ENCODE results near the gene B3GNT7. TPM values are rescaled to one million over a fixed set of nuclear protein-coding genes. Genes with fewer than 3 reads are reported as not detected.

B3GNT7 gene
- total and polyA plus RNA-seq, 4 donors = 0.56 to 6.7 (median 3.8) TPM

DNA sequence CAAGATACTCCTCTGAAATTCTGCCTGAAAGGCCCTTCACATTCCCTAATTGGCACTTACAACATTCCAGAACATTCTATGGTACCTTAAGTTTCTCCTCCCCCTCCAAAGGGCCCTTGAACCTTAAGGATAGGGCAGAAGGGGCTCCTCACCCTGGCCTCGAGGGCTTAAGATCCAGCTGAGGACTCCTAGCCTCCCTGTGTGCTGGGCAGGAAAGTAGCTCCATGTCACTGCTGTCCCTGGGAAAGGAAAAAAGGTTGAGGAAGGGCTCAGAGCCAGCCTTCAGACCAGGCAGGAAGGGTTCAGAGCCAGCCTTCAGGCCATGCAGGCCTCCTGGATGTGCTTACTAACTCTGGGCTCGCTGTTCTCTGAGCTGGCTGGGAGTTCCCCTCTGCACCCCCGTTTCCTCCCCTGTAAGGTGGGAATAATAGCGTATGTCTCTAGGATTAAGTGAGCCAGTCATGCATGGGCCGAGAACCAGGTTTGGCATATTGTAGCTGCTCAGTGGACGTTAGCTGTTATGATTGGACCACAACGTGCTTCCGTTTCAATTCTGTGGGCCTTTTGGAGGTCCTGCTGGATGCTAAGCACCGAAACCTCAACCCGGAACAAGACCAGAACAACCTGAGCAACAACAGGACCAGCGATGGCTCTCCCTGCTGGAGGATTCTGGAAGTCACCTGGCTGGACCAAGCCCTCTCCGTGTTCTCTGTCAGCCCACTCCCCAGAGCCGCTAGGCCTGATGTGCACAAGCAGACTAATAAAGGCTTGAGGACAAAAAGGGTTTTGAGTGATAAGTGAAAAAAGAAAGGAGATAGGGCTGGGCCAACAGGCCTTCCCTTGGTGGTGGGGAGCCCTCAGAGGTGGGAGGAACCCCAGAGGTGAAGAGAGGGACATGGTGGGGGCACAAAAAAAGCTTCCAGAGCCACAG lies 1.0 kb upstream of the B3GNT7 start:
- no peaks in the 10 kb centered on the region for H3K4me1 ChIP-seq (ENCODE audit: control insufficient read depth in 1 of 2, insufficient read depth in 2 of 2, low read length in 2 of 2)
- no peak overlapping the region for H3K4me3 ChIP-seq (ENCODE audit: low read length in 2 of 2)
- H3K36me3 ChIP-seq (ENCODE audit: control insufficient read depth in 1 of 2, insufficient read depth in 2 of 2, low read length in 1 of 2) = no peaks in the 10 kb centered on the region
- no peak for DNase-seq
- H3K27me3 ChIP-seq (ENCODE audit: control insufficient read depth in 1 of 2, insufficient read depth in 2 of 2, low read length in 1 of 2) = no peaks in the 10 kb centered on the region
- WGBS, 2 donors = 70 to 75% methylated on average over 13 of the region's 13 CpGs
- intact Hi-C loops (cut with DNase I) = no loop called here
- ATAC-seq (ENCODE audit: low FRiP score) = no peak
- H3K27ac ChIP-seq (ENCODE audit: low read depth in 1 of 2, low read length in 2 of 2) = no peak overlapping the region
- H3K9me3 ChIP-seq (ENCODE audit: control insufficient read depth, low read length) = no peaks in the 10 kb centered on the region

- intact Hi-C loops (cut with DNase I) = no loop called here
- no peaks in the 10 kb centered on the region for H3K27me3 ChIP-seq (ENCODE audit: control insufficient read depth in 1 of 2, insufficient read depth in 2 of 2, low read length in 1 of 2)
- ATAC-seq (ENCODE audit: low FRiP score) (no peak), DNase-seq (no peak)
- H3K27ac ChIP-seq (ENCODE audit: low read depth in 1 of 2, low read length in 2 of 2) = peak overlapping the region in 1 of 2 donors; percentile 6
- WGBS, 2 donors = 16 to 31% methylated on average over 19 to 41 of the region's 41 CpGs
- peak overlapping the region; percentile 36 to 48 for H3K4me3 ChIP-seq (ENCODE audit: low read length in 2 of 2)
- no peaks in the 10 kb centered on the region for H3K4me1 ChIP-seq (ENCODE audit: control insufficient read depth in 1 of 2, insufficient read depth in 2 of 2, low read length in 2 of 2)
- H3K9me3 ChIP-seq (ENCODE audit: control insufficient read depth, low read length) = no peaks in the 10 kb centered on the region
- H3K36me3 ChIP-seq (ENCODE audit: control insufficient read depth in 1 of 2, insufficient read depth in 2 of 2, low read length in 1 of 2) = no peaks in the 10 kb centered on the region
Observed at GRCh38 chr2:231396058-231396821, 730 bp downstream of the B3GNT7 start.

- no peaks in the 10 kb centered on the region for H3K27me3 ChIP-seq (ENCODE audit: control insufficient read depth in 1 of 2, insufficient read depth in 2 of 2, low read length in 1 of 2)
- no peaks in the 10 kb centered on the region for H3K36me3 ChIP-seq (ENCODE audit: control insufficient read depth in 1 of 2, insufficient read depth in 2 of 2, low read length in 1 of 2)
- WGBS, 2 donors = 94 to 95% methylated on average over 20 to 22 of the region's 22 CpGs
- H3K27ac ChIP-seq (ENCODE audit: low read depth in 1 of 2, low read length in 2 of 2) = no peak overlapping the region
- DNase-seq (peak in 1 of 2 donors; percentile 13), ATAC-seq (ENCODE audit: low FRiP score) (no peak)
- no peak overlapping the region for H3K4me3 ChIP-seq (ENCODE audit: low read length in 2 of 2)
- no peaks in the 10 kb centered on the region for H3K9me3 ChIP-seq (ENCODE audit: control insufficient read depth, low read length)
- intact Hi-C loops (cut with DNase I) = no loop called here
- no peaks in the 10 kb centered on the region for H3K4me1 ChIP-seq (ENCODE audit: control insufficient read depth in 1 of 2, insufficient read depth in 2 of 2, low read length in 2 of 2)
Observed at GRCh38 chr2:231397011-231397927, 1.8 kb downstream of the B3GNT7 start.

DNA sequence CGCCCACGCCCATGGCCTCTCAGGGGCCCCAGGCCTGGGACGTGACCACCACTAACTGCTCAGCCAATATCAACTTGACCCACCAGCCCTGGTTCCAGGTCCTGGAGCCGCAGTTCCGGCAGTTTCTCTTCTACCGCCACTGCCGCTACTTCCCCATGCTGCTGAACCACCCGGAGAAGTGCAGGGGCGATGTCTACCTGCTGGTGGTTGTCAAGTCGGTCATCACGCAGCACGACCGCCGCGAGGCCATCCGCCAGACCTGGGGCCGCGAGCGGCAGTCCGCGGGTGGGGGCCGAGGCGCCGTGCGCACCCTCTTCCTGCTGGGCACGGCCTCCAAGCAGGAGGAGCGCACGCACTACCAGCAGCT lies 2.4 kb downstream of the B3GNT7 start:
- no peak for DNase-seq
- Histone ChIP-seq H3K9me3 (ENCODE audit: control insufficient read depth, low read length) (no peaks in the 10 kb centered on the region), H3K4me1 (ENCODE audit: control insufficient read depth in 1 of 2, insufficient read depth in 2 of 2, low read length in 2 of 2) (no peaks in the 10 kb centered on the region), H3K27me3 (ENCODE audit: control insufficient read depth in 1 of 2, insufficient read depth in 2 of 2, low read length in 1 of 2) (no peaks in the 10 kb centered on the region), H3K4me3 (ENCODE audit: low read length in 2 of 2) (no peak overlapping the region), H3K36me3 (ENCODE audit: control insufficient read depth in 1 of 2, insufficient read depth in 2 of 2, low read length in 1 of 2) (no peaks in the 10 kb centered on the region), H3K27ac (ENCODE audit: low read depth in 1 of 2, low read length in 2 of 2) (no peak overlapping the region)
- ATAC-seq (ENCODE audit: low FRiP score) = no peak
- intact Hi-C loops (cut with DNase I) = no loop called here
- 97 to 98% methylated on average over 28 of the region's 28 CpGs for WGBS, 2 donors

GRCh38 chr2:231398585-231398984 lies 3.1 kb downstream of the B3GNT7 start:
- intact Hi-C loops (cut with DNase I) = no loop called here
- no peak for DNase-seq
- ATAC-seq (ENCODE audit: low FRiP score) = no peak
- Histone ChIP-seq H3K27ac (ENCODE audit: low read depth in 1 of 2, low read length in 2 of 2) (no peak overlapping the region), H3K27me3 (ENCODE audit: control insufficient read depth in 1 of 2, insufficient read depth in 2 of 2, low read length in 1 of 2) (no peaks in the 10 kb centered on the region), H3K4me1 (ENCODE audit: control insufficient read depth in 1 of 2, insufficient read depth in 2 of 2, low read length in 2 of 2) (no peaks in the 10 kb centered on the region), H3K36me3 (ENCODE audit: control insufficient read depth in 1 of 2, insufficient read depth in 2 of 2, low read length in 1 of 2) (no peaks in the 10 kb centered on the region), H3K4me3 (ENCODE audit: low read length in 2 of 2) (no peak overlapping the region), H3K9me3 (ENCODE audit: control insufficient read depth, low read length) (no peaks in the 10 kb centered on the region)
- WGBS, 2 donors = 93% methylated on average over 27 of the region's 27 CpGs

GRCh38 chr2:231399046-231399852 lies 3.7 kb downstream of the B3GNT7 start:
- ATAC-seq (ENCODE audit: low FRiP score) (peak; percentile 27), DNase-seq (no peak)
- intact Hi-C loops (cut with DNase I) = no loop called here
- H3K4me1 ChIP-seq (ENCODE audit: control insufficient read depth in 1 of 2, insufficient read depth in 2 of 2, low read length in 2 of 2) = no peaks in the 10 kb centered on the region
- no peaks in the 10 kb centered on the region for H3K9me3 ChIP-seq (ENCODE audit: control insufficient read depth, low read length)
- no peaks in the 10 kb centered on the region for H3K36me3 ChIP-seq (ENCODE audit: control insufficient read depth in 1 of 2, insufficient read depth in 2 of 2, low read length in 1 of 2)
- 41 to 42% methylated on average over 23 of the region's 23 CpGs for WGBS, 2 donors
- no peak overlapping the region for H3K4me3 ChIP-seq (ENCODE audit: low read length in 2 of 2)
- H3K27me3 ChIP-seq (ENCODE audit: control insufficient read depth in 1 of 2, insufficient read depth in 2 of 2, low read length in 1 of 2) = no peaks in the 10 kb centered on the region
- H3K27ac ChIP-seq (ENCODE audit: low read depth in 1 of 2, low read length in 2 of 2) = peak overlapping the region; percentile 50 to 62

GRCh38 chr2:231399853-231400680 lies 4.6 kb downstream of the B3GNT7 start:
- no peak overlapping the region for H3K4me3 ChIP-seq (ENCODE audit: low read length in 2 of 2)
- WGBS, 2 donors = 9 to 10% methylated on average over 12 of the region's 12 CpGs

More at GRCh38 chr2:231399853-231400680, 4.6 kb downstream of the B3GNT7 start:
- Histone ChIP-seq H3K4me1 (ENCODE audit: control insufficient read depth in 1 of 2, insufficient read depth in 2 of 2, low read length in 2 of 2) (no peaks in the 10 kb centered on the region), H3K27ac (ENCODE audit: low read depth in 1 of 2, low read length in 2 of 2) (peak overlapping the region; percentile 50 to 62), H3K36me3 (ENCODE audit: control insufficient read depth in 1 of 2, insufficient read depth in 2 of 2, low read length in 1 of 2) (no peaks in the 10 kb centered on the region), H3K9me3 (ENCODE audit: control insufficient read depth, low read length) (no peaks in the 10 kb centered on the region), H3K27me3 (ENCODE audit: control insufficient read depth in 1 of 2, insufficient read depth in 2 of 2, low read length in 1 of 2) (no peaks in the 10 kb centered on the region)
- ATAC-seq (ENCODE audit: low FRiP score) = peak; percentile 75
- intact Hi-C loops (cut with DNase I) = no loop called here
- DNase-seq = peak; percentile 74 to 83

Measured in aorta (tissue), 5 donors.